ENCODE data around the gene IRF1.

DNA sequence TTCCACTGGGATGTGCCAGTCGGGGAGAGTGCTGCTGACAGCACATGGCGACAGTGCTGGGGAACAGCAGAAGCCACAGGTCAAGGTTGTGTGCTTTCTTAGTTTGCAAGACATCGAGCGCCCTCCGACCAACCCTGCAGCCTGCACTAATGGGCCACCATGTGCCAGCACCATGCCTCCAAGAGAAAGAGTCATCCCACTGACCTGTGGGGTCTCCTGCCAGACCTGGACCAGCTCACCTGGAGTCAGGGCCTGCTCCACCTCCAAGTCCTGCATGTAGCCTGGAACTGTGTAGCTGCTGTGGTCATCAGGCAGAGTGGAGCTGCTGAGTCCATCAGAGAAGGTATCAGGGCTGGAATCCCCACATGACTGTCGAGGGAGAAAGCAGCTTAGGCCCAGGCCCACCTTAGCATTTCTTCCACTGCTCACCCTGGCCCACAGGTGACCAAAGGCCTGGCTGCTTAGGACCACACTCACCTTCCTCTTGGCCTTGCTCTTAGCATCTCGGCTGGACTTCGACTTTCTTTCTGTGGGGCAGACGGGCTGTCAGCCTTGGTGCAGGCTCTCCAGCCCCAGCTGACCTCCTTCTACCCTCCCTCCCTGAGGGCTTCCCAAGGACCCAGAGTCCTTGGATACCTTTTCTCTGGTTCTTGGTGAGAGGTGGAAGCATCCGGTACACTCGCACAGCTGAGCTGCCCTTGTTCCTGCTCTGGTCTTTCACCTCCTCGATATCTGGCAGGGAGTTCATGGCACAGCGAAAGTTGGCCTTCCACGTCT lies 4.1 kb downstream of the IRF1 start:
- no peak for TF ChIP-seq POLR2A (IDR thresholded peaks at IDR 0.05)
- TF ChIP-seq, protein P1, sequence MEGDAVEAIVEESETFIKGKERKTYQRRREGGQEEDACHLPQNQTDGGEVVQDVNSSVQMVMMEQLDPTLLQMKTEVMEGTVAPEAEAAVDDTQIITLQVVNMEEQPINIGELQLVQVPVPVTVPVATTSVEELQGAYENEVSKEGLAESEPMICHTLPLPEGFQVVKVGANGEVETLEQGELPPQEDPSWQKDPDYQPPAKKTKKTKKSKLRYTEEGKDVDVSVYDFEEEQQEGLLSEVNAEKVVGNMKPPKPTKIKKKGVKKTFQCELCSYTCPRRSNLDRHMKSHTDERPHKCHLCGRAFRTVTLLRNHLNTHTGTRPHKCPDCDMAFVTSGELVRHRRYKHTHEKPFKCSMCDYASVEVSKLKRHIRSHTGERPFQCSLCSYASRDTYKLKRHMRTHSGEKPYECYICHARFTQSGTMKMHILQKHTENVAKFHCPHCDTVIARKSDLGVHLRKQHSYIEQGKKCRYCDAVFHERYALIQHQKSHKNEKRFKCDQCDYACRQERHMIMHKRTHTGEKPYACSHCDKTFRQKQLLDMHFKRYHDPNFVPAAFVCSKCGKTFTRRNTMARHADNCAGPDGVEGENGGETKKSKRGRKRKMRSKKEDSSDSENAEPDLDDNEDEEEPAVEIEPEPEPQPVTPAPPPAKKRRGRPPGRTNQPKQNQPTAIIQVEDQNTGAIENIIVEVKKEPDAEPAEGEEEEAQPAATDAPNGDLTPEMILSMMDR (IDR thresholded peaks at IDR 0.05), result no peak
